ENCODE data around the gene KIFC1.

KIFC1 gene

GRCh38 chr6:33406126-33406525 is 14.5 kb downstream of the KIFC1 start:
- TF ChIP-seq CTCF (IDR thresholded peaks at IDR 0.05; ENCODE audit: low read depth, low read length): no peak
- no peaks in the 10 kb centered on the region for H3K27me3 ChIP-seq (ENCODE audit: insufficient read depth, low read depth, severe bottlenecking)
- peaks cover 83% of the 10 kb centered on the region for H3K36me3 ChIP-seq
- H3K9me3 ChIP-seq (ENCODE audit: severe bottlenecking): no peaks in the 10 kb centered on the region
- DNase-seq: no peak
- H3K4me3 ChIP-seq (ENCODE audit: low read depth, low read length): no peak overlapping the region
- no peak overlapping the region for H3K27ac ChIP-seq

- H3K4me3 ChIP-seq (ENCODE audit: low read depth, low read length): no peak overlapping the region
- H3K27me3 ChIP-seq (ENCODE audit: insufficient read depth, low read depth, severe bottlenecking): no peaks in the 10 kb centered on the region
- H3K9me3 ChIP-seq (ENCODE audit: severe bottlenecking): no peaks in the 10 kb centered on the region
- TF ChIP-seq CTCF (IDR thresholded peaks at IDR 0.05; ENCODE audit: low read depth, low read length): peak; percentile 22; the same call in 1 of the 2 replicates
- peaks cover 74% of the 10 kb centered on the region for H3K36me3 ChIP-seq
- peak overlapping the region; percentile 9 for H3K27ac ChIP-seq
- DNase-seq: no peak
Observed at GRCh38 chr6:33407132-33407718, 15.6 kb downstream of the KIFC1 start.

GRCh38 chr6:33410050-33410710 is 18.6 kb downstream of the KIFC1 start:
- H3K36me3 ChIP-seq: peaks cover 72% of the 10 kb centered on the region
- no peaks in the 10 kb centered on the region for H3K9me3 ChIP-seq (ENCODE audit: severe bottlenecking)
- no peak for TF ChIP-seq CTCF (IDR thresholded peaks at IDR 0.05; ENCODE audit: low read depth, low read length)
- H3K27me3 ChIP-seq (ENCODE audit: insufficient read depth, low read depth, severe bottlenecking): no peaks in the 10 kb centered on the region
- peak overlapping the region; percentile 62 for H3K4me3 ChIP-seq (ENCODE audit: low read depth, low read length)
- H3K27ac ChIP-seq: peak overlapping the region; percentile 97
- DNase-seq: peak; percentile 100

- Histone ChIP-seq H3K27ac (peak within 1 kb of the TSS; percentile 97), H3K36me3 (peaks cover 72% of the 10 kb centered on the region), H3K4me3 (ENCODE audit: low read depth, low read length) (peak within 1 kb of the TSS; percentile 62), H3K27me3 (ENCODE audit: insufficient read depth, low read depth, severe bottlenecking) (no peaks in the 10 kb centered on the region), H3K9me3 (ENCODE audit: severe bottlenecking) (no peaks in the 10 kb centered on the region)
- no peak; the same call in 1 of the 2 replicates for TF ChIP-seq CTCF (IDR thresholded peaks at IDR 0.05; ENCODE audit: low read depth, low read length)
- peak; percentile 88 for DNase-seq
Observed at GRCh38 chr6:33410711-33411631, 19.3 kb downstream of the KIFC1 start, which contains the start of gene PHF1. PHF1 (plus strand) TSS chr6:33411014; CDS start chr6:33412264, 1,250 bp downstream.

- no peak for DNase-seq
- peak overlapping the region; percentile 62 for H3K4me3 ChIP-seq (ENCODE audit: low read depth, low read length)
- peaks cover 72% of the 10 kb centered on the region for H3K36me3 ChIP-seq
- H3K9me3 ChIP-seq (ENCODE audit: severe bottlenecking): no peaks in the 10 kb centered on the region
- no peaks in the 10 kb centered on the region for H3K27me3 ChIP-seq (ENCODE audit: insufficient read depth, low read depth, severe bottlenecking)
- peak overlapping the region; percentile 97 for H3K27ac ChIP-seq
- no peak for TF ChIP-seq CTCF (IDR thresholded peaks at IDR 0.05; ENCODE audit: low read depth, low read length)
Observed at GRCh38 chr6:33411632-33412005, 20.0 kb downstream of the KIFC1 start.
